ENCODE measurements around the gene PTGES.
"Not testable (repeated sequence)": the region's sequence is repeated elsewhere in the genome, so short reads cannot be mapped to it uniquely, and the experiment has no call there.

Gene PTGES

DNA sequence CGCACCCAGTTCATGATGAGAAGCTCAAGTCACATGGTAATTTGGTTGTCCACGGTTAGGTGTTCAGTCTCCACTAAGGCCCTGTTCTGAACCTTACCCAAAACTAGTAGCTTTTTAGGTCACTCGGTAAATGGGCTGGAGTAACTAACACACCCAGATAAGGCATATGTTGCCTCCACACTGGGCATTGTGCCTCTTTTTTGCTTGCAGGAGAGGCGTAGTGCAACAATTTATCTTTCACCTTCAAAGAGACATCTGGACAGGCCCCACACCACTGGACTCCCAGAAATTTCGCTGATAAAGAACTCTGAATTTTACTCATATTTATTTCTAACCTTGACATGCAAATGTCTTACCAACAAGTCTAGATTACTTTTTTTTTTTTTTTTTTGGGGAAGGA lies 16.8 kb upstream of the PTGES start:
- no peak for DNase-seq

GRCh38 chr9:129768486-129768885 lies 15.6 kb upstream of the PTGES start:
- DNase-seq: no peak

DNA sequence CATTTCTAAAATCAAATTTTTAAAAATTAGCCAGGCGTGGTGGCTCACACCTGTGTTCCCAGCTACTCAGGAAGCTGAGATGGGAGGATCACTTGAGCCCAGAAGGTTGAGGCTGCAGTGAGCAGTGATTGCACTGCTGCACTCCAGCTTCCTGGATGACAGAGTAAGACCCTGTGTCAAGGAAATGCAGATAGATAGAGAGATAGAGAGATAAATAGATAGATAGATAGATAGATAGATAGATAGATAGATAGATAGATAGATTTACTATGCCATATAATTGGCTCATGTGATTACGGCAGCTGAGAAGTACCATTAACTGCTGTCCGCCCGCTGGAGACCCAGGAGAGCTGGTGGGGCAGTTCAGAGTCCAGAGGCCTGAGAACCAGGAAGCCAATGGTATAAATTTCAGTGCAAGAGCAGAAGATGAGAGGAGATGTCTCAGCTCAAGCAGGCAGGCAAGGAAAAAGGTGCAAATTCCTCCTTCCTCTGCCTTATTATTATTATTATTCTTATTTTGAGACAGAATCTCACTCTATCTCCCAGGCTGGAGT lies 13.0 kb upstream of the PTGES start:
- no peak for DNase-seq

GRCh38 chr9:129762985-129763926 lies 10.4 kb upstream of the PTGES start:
- no peak for DNase-seq

DNA sequence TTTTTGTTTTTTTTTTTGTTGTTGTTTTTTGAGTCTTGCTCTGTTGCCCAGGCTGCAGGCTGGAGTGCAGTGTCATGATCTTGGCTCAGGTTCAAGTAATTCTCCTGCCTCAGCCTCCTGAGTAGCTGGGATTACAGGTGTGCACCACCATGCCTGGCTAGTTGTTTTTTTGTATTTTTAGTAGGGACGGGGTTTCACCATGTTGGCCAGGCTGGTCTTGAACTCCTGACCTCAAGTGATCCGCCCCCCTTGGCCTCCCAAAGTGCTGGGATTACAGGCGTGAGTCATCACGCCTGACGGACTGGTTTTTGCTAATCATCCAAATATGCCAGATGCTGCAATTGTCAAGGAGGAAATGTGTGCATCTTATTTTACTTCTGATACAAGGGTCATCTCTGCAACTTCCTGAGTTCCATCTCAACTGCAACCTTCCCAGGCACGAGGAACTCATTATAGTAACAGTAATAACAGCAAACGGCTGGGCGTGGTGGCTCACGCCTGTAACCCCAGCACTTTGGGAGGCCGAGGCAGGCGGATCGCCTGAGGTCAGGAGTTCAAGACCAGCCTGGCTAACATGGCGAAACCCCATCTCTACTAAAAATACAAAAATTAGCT lies 9.6 kb upstream of the PTGES start:
- not testable (repeated sequence) for DNase-seq

- no peak for DNase-seq
Observed at GRCh38 chr9:129761901-129762369, 9.1 kb upstream of the PTGES start.

DNA sequence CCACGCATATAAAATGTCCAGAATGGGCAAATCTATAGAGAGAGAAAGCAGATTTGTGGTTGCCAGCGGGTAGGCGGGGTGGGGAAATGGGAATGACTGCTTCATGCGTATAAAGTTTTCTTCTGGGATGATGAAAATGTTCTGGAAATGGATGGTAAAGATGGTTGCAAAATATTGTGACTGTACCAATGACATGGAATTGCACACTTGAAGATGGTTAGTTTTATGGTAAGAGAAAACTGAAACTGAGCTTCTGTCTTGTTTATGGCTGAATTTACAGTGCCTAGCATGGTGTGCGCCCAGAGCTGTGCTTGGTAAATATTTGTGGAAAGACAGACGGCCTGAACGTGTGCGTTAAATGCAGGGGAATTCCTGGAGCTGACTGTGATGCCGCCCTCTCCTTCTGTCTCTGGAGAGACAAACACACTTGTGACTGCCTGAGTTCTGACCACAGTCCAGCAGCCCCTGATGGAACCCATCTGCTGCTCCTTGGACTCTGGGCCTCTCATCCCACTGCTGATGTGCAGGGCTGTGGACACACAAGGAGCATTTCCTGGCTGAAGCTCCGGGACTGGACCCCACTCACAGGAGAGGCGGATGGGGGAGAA lies 8.6 kb upstream of the PTGES start:
- DNase-seq: no peak

DNA sequence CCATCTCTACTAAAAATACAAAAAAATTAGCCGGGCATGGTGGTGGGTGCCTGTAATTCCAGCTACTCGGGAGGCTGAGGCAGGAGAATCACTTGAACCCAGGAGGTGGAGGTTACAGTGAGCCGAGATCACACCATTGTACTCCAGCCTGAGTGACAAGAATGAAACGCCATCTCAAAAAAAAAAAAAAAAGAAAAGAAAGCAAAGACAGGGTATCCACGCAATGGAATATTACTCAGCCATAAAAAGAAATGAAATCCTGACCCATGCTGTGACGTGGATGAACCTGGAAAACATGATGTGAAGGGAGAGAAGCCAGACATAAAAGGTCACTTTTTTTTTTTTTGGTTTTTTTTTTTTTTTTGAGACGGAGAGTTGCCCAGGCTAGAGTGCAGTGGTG lies 7.9 kb upstream of the PTGES start:
- not testable (repeated sequence) for DNase-seq

- no peak for DNase-seq
Observed at GRCh38 chr9:129759804-129760502, 7.1 kb upstream of the PTGES start.

DNA sequence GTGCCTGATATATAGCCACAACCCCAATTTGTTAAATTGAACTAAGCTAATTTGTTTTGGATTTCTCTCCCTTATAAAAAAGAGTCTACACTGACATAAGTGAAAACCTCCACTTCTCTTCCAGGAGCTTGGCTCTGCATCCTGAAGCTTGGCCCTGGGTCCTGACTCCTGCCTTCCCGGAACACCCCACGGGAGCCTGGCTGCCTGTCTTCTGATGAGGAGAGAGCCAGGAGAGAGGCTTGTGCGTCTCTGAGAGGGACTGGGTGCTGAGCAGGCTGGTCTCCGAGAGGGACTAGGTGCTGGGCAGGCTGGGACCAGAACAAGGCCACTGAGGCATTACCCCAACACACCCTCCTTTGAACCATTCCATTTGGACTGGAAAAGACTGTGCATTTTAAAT lies 6.5 kb upstream of the PTGES start:
- no peak for DNase-seq

DNA sequence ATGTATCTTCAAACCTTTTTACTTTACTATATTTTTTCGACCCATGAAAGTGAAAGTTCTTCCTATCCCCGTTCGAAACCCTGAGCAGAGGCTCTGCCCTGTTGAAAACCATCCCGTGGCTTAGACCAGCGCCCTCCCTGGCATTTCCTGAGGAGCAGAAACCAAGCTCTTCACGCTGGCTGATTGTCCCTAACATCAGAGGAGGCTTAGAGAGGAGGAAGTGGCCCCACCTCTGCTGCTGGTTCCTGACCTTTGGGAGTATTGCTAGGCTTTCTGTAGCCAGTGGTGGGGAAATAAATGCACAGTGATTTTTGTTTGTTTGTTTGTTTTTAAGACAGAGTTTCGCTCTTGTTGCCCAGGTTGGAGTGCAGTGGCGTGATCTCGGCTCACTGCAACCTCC lies 4.2 kb upstream of the PTGES start:
- no peak for DNase-seq

DNA sequence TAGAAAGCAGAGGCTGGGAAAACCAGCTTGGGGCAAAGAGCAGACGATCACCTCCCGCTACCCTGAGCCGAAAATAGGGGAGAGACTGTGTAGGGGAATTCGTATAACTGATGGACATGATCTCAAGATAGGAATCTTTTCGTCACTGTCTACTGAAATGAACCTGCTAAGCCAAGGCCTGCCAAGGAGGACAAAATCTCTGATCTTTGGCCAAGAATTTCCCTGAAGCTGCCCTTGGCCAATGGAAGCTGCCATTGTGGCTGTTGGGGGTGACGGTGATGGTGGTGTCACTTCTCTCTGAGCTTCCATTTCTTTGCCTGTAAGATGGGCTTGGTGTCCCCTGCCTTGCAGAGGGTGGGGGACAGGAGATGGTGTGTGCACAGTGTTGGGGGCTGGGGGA lies 3.3 kb upstream of the PTGES start:
- DNase-seq: no peak

DNA sequence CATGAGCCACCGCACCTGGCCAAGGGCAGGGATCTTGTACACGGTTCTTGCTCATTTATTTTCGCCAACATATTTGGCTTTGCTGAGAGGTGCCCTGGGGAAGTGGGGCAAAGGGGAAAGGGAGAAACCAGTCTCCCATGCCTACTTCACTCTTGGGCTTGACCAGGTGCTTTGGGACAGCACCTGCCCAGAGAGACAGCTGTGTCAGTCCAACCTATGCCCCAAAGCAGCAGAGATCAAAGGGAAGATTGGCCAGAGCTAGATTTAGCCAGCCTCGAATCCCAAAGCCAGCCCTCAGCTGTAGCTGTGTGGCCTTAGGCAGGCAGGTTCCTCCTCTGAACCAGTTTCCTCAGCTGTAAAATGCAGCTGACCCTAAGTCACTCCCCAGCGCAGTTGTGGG lies 2.3 kb upstream of the PTGES start:
- no peak for DNase-seq

DNA sequence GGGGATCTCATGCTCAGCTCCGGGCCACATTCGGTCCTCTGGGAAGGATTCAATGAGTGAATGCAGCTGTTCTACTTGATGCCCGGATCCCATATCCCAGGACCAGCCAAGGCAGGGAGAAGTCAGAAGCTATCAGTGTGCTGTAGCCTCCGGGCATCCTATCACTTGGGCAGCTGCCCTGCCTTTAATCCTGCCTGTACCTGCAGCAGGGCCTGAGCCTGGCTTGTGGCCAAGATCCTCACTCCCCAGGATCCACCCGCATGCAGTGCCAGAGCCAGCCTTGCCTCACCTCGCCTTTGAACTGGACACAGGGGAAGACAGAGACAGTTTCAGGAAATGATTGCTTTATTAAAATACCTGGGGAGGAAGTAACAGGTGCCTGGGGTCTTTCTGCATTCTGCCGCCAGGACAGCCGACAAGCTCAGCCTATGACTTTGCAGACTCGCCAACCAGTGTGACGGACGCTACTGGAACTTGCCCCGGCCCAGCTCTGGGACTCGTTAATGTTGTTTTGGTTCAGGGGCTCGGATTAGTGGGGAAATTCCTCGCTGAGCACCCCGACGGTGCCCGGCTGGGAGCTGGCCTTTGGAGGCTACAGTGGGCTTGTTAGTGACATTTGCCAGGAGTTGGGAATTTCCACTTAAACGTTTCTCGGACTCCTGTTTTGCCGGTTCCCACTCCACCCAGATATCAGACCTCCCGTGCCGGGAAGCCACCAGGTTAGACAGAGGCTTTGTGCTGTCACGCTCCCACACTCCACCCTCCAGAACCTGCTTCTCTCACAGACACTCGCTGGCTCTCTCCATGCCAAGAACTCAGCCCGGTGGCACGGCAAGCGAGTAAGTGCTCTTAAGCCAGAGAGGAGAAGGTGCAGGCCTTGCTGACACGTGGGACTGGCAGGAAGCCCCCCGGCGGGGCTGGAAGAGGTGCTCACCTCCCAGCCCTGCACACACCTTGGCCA lies 721 bp downstream of the PTGES start:
- no peak for DNase-seq

GRCh38 chr9:129750013-129750638 lies 2.7 kb downstream of the PTGES start:
- no peak for DNase-seq

DNA sequence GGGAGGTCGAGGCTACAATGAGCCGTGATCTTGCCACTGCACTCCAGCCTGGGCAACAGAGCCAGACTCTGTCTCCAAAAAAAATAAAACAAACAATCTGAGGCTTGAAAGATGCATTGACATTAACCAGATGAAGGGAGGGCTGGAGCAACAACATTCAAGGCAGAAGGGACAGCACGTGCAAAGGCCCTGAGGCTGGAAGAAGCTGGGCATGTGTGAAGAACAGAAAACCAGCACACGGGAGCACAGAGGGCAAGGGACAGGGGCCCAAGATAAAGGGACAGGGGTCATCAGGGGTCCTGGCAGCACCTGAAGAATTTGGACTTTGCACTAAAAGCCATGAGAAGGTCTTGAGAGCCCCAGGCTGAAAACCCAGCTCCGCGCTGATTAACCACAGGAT lies 3.3 kb downstream of the PTGES start:
- no peak for DNase-seq

DNA sequence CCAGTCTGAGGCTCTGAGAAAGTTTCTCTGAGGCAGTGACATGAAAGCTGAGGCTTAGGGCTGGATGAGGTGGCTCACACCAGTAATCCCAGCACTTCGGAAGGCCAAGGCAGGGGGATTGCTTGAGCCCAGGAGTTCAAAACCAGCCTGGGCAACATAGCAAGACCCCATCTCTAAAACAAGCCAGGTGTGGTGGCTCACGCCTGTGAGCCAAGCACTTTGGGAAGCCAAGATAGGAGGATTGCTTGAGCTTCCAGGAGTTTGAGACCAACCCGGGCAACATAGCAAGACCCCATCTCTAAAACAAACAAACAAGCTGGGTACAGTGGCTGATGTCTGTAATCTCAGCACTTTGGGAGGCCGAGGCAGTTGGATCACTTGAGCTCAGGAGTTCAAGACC lies 3.8 kb downstream of the PTGES start:
- not testable (repeated sequence) for DNase-seq

- no peak for DNase-seq
Observed at GRCh38 chr9:129748249-129748648, 4.6 kb downstream of the PTGES start.

GRCh38 chr9:129746092-129746777 lies 6.6 kb downstream of the PTGES start:
- DNase-seq: no peak

- no peak for DNase-seq
Observed at GRCh38 chr9:129745200-129745599, 7.6 kb downstream of the PTGES start.

Measured in NCI-H526 treated with DMSO at 0.1 percent for 48 hours (cell line).